ENCODE results near the gene HIP1R.
"Not testable (repeated sequence)": the region's sequence is repeated elsewhere in the genome, so short reads cannot be mapped to it uniquely, and the experiment has no call there.

Gene HIP1R

GRCh38 chr12:122899887-122900286 is 64.6 kb downstream of the HIP1R start:
- no peaks in the 10 kb centered on the region for H3K9me3 ChIP-seq (ENCODE audit: control insufficient read depth, low read depth, low read length)
- H3K36me3 ChIP-seq (ENCODE audit: control insufficient read depth, low read depth, low read length), result no peaks in the 10 kb centered on the region
- H3K4me1 ChIP-seq (ENCODE audit: control insufficient read depth, low read depth, low read length), result peaks cover 5% of the 10 kb centered on the region
- peaks cover 26% of the 10 kb centered on the region for H3K27me3 ChIP-seq (ENCODE audit: control insufficient read depth, insufficient read depth, low read length)
- H3K4me3 ChIP-seq (ENCODE audit: low read length), result no peak overlapping the region
- no peak overlapping the region for H3K27ac ChIP-seq (ENCODE audit: low read length)
- no peak overlapping the region for H3K9ac ChIP-seq (ENCODE audit: low read length)

- Histone ChIP-seq H3K27me3 (ENCODE audit: control insufficient read depth, insufficient read depth, low read length) (no peaks in the 10 kb centered on the region), H3K9ac (ENCODE audit: low read length) (no peak overlapping the region), H3K9me3 (ENCODE audit: control insufficient read depth, low read depth, low read length) (no peaks in the 10 kb centered on the region), H3K4me1 (ENCODE audit: control insufficient read depth, low read depth, low read length) (peaks cover 5% of the 10 kb centered on the region), H3K4me3 (ENCODE audit: low read length) (no peak overlapping the region), H3K27ac (ENCODE audit: low read length) (no peak overlapping the region), H3K36me3 (ENCODE audit: control insufficient read depth, low read depth, low read length) (no peaks in the 10 kb centered on the region)
These were observed 67.8 kb downstream of the HIP1R start for GRCh38 chr12:122902854-122903692.

- Histone ChIP-seq H3K4me3 (ENCODE audit: low read length) (no peak overlapping the region), H3K9ac (ENCODE audit: low read length) (no peak overlapping the region), H3K9me3 (ENCODE audit: control insufficient read depth, low read depth, low read length) (no peaks in the 10 kb centered on the region), H3K4me1 (ENCODE audit: control insufficient read depth, low read depth, low read length) (peaks cover 5% of the 10 kb centered on the region), H3K36me3 (ENCODE audit: control insufficient read depth, low read depth, low read length) (no peaks in the 10 kb centered on the region), H3K27me3 (ENCODE audit: control insufficient read depth, insufficient read depth, low read length) (no peaks in the 10 kb centered on the region), H3K27ac (ENCODE audit: low read length) (no peak overlapping the region)
These were observed 68.4 kb downstream of the HIP1R start for GRCh38 chr12:122903693-122904034.

GRCh38 chr12:122905258-122905657 is 70.0 kb downstream of the HIP1R start:
- peaks cover 13% of the 10 kb centered on the region for H3K4me1 ChIP-seq (ENCODE audit: control insufficient read depth, low read depth, low read length)
- H3K9ac ChIP-seq (ENCODE audit: low read length); H3K36me3 ChIP-seq (ENCODE audit: control insufficient read depth, low read depth, low read length); H3K4me3 ChIP-seq (ENCODE audit: low read length); H3K9me3 ChIP-seq (ENCODE audit: control insufficient read depth, low read depth, low read length); H3K27me3 ChIP-seq (ENCODE audit: control insufficient read depth, insufficient read depth, low read length); H3K27ac ChIP-seq (ENCODE audit: low read length): not testable (repeated sequence)

- Histone ChIP-seq H3K4me1 (ENCODE audit: control insufficient read depth, low read depth, low read length) (peaks cover 11% of the 10 kb centered on the region), H3K4me3 (ENCODE audit: low read length) (no peak overlapping the region), H3K36me3 (ENCODE audit: control insufficient read depth, low read depth, low read length) (no peaks in the 10 kb centered on the region), H3K27ac (ENCODE audit: low read length) (no peak overlapping the region), H3K9ac (ENCODE audit: low read length) (no peak overlapping the region), H3K27me3 (ENCODE audit: control insufficient read depth, insufficient read depth, low read length) (no peaks in the 10 kb centered on the region), H3K9me3 (ENCODE audit: control insufficient read depth, low read depth, low read length) (no peaks in the 10 kb centered on the region)
These were observed 73.7 kb downstream of the HIP1R start for GRCh38 chr12:122908915-122909314.

- H3K27me3 ChIP-seq (ENCODE audit: control insufficient read depth, insufficient read depth, low read length), result no peaks in the 10 kb centered on the region
- H3K36me3 ChIP-seq (ENCODE audit: control insufficient read depth, low read depth, low read length), result no peaks in the 10 kb centered on the region
- H3K27ac ChIP-seq (ENCODE audit: low read length), result no peak overlapping the region
These were observed 74.4 kb downstream of the HIP1R start for GRCh38 chr12:122909442-122910288.

More at GRCh38 chr12:122909442-122910288, 74.4 kb downstream of the HIP1R start:
- H3K4me1 ChIP-seq (ENCODE audit: control insufficient read depth, low read depth, low read length), result peaks cover 11% of the 10 kb centered on the region
- H3K9ac ChIP-seq (ENCODE audit: low read length), result no peak overlapping the region
- no peak overlapping the region for H3K4me3 ChIP-seq (ENCODE audit: low read length)
- no peaks in the 10 kb centered on the region for H3K9me3 ChIP-seq (ENCODE audit: control insufficient read depth, low read depth, low read length)
